ENCODE data around the gene LAPTM5. TPM values are rescaled to one million over a fixed set of nuclear protein-coding genes. Genes with fewer than 3 reads are reported as not detected.
"Not testable (repeated sequence)": the region's sequence is repeated elsewhere in the genome, so short reads cannot be mapped to it uniquely, and the experiment has no call there.

Gene LAPTM5
- total RNA-seq, 1 experiment from 2014 or later: 1.9 TPM

DNA sequence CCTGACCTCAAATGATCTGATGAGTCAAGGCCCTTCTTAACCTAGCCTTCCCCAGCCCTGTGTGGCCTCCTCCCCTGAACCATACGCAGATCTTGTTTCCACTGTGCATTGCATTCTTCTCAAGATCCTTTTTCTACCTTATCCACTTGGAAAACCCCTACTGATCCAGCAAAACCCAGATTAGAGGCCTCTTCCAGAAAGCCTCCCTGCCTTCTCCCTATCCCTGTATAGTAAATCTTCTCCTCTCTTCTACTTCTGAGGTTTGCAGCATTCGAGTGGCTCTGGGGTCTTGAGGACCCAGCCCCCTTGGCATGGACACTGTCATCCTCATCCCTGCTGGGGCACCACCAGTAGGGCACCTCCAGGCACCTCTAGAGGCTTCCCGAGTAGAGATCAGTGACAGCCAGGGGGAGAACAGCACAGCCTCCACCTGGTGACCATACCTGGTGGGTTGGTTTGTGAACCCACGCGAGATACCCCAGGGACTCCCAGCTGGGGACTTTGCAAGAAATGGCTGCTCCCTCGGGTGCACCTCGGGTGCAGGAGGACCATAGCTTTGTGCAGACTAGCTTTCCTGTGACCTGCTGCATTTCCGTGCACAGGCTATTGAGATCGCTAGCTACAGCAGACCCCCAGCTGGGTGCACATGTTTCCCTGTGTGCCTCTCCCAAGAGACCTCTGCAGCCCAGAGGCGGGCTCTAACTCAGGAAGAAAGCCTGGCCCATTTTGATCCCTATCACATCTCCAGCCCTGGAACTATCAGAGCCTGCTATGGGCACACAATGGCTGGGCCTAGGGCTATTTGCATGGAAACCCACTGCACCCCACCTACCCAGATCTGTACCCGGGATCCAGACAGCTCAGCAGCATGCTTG is 68.4 kb downstream of the LAPTM5 start:
- ChIA-PET CTCF (no interaction called here), POLR2A (no interaction called here)
- Histone ChIP-seq H3K36me3 (ENCODE audit: control insufficient read depth, insufficient read depth, low read length) (no peaks in the 10 kb centered on the region), H3K4me1 (ENCODE audit: control insufficient read depth, insufficient read depth, low read length) (no peaks in the 10 kb centered on the region; the same call in 1 of the 2 replicates), H3K27me3 (ENCODE audit: control insufficient read depth, insufficient read depth, low read length) (peaks cover 6% of the 10 kb centered on the region; the same call in 1 of the 2 replicates), H3K4me3 (ENCODE audit: low read depth in 2 of 2, low read length in 2 of 2) (no peak overlapping the region), H3K27ac (ENCODE audit: low read length) (no peak overlapping the region), H3K9me3 (ENCODE audit: control insufficient read depth, insufficient read depth, low read depth, low read length) (no peaks in the 10 kb centered on the region)
- intact Hi-C loops (cut with micrococcal nuclease; ENCODE audit: unreplicated experiment): no loop called here
- in situ Hi-C loops (cut with HindIII; ENCODE audit: low pct_unique_long_range_greater_than_20kb, low sequenced_read_pairs): no loop called here
- TF ChIP-seq SIN3A (IDR thresholded peaks at IDR 0.05; ENCODE audit: borderline replicate concordance, insufficient read depth, low read depth, low read length): no peak
- no peak for ATAC-seq
- BruUV-seq (replicated peaks): no TSS peak
- DNase-seq (ENCODE audit: low read depth, low spot score): no peak

GRCh38 chr1:30688516-30688915 is 69.1 kb downstream of the LAPTM5 start:
- H3K36me3 ChIP-seq (ENCODE audit: control insufficient read depth, insufficient read depth, low read length); CTCF ChIA-PET; H3K27ac ChIP-seq (ENCODE audit: low read length); ATAC-seq; BruUV-seq (replicated peaks); in situ Hi-C loops (cut with HindIII; ENCODE audit: low pct_unique_long_range_greater_than_20kb, low sequenced_read_pairs); H3K9me3 ChIP-seq (ENCODE audit: control insufficient read depth, insufficient read depth, low read depth, low read length); intact Hi-C loops (cut with micrococcal nuclease; ENCODE audit: unreplicated experiment); H3K4me1 ChIP-seq (ENCODE audit: control insufficient read depth, insufficient read depth, low read length); DNase-seq (ENCODE audit: low read depth, low spot score); H3K4me3 ChIP-seq (ENCODE audit: low read depth in 2 of 2, low read length in 2 of 2): not testable (repeated sequence)
- POLR2A ChIA-PET: interaction anchor here (0.6 kb wide), 1 partner anchor 336 kb away, joined by 3 read pairs; no protein-coding TSS in a partner anchor
- H3K27me3 ChIP-seq (ENCODE audit: control insufficient read depth, insufficient read depth, low read length): peaks cover 13% of the 10 kb centered on the region; the same call in 1 of the 2 replicates

DNA sequence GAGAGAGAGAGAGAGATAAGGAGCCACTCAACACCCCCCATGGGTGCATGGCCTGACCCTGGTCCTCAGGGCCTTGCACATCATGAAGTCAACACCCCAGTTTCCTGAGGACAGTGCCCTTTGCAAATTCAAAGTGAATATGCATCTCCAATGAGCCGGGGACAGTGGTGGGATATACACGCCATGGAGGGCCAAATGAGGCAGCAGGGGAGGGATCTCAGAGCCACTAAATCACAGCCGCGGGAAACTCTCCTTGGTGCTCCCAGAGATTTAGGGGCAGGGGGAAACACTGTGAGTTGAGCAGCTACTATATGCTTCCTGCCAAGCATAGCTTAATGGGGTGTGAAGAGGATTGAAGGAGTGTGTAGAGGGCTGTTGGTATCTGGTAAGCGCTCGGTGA is 69.7 kb downstream of the LAPTM5 start:
- Histone ChIP-seq H3K27me3 (ENCODE audit: control insufficient read depth, insufficient read depth, low read length) (peaks cover 13% of the 10 kb centered on the region; the same call in 1 of the 2 replicates), H3K4me1 (ENCODE audit: control insufficient read depth, insufficient read depth, low read length) (no peaks in the 10 kb centered on the region; the same call in 1 of the 2 replicates), H3K4me3 (ENCODE audit: low read depth in 2 of 2, low read length in 2 of 2) (no peak overlapping the region), H3K9me3 (ENCODE audit: control insufficient read depth, insufficient read depth, low read depth, low read length) (no peaks in the 10 kb centered on the region), H3K27ac (ENCODE audit: low read length) (no peak overlapping the region), H3K36me3 (ENCODE audit: control insufficient read depth, insufficient read depth, low read length) (no peaks in the 10 kb centered on the region)
- POLR2A ChIA-PET: interaction anchor here (0.6 kb wide), 1 partner anchor 336 kb away, joined by 3 read pairs; no protein-coding TSS in a partner anchor
- no peak for DNase-seq (ENCODE audit: low read depth, low spot score)
- CTCF ChIA-PET: no interaction called here
- intact Hi-C loops (cut with micrococcal nuclease; ENCODE audit: unreplicated experiment) (no loop called here), in situ Hi-C loops (cut with HindIII; ENCODE audit: low pct_unique_long_range_greater_than_20kb, low sequenced_read_pairs) (no loop called here)
- no peak for ATAC-seq
- no TSS peak for BruUV-seq (replicated peaks)
- TF ChIP-seq, protein P1, sequence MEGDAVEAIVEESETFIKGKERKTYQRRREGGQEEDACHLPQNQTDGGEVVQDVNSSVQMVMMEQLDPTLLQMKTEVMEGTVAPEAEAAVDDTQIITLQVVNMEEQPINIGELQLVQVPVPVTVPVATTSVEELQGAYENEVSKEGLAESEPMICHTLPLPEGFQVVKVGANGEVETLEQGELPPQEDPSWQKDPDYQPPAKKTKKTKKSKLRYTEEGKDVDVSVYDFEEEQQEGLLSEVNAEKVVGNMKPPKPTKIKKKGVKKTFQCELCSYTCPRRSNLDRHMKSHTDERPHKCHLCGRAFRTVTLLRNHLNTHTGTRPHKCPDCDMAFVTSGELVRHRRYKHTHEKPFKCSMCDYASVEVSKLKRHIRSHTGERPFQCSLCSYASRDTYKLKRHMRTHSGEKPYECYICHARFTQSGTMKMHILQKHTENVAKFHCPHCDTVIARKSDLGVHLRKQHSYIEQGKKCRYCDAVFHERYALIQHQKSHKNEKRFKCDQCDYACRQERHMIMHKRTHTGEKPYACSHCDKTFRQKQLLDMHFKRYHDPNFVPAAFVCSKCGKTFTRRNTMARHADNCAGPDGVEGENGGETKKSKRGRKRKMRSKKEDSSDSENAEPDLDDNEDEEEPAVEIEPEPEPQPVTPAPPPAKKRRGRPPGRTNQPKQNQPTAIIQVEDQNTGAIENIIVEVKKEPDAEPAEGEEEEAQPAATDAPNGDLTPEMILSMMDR (IDR thresholded peaks at IDR 0.05): no peak
- TF ChIP-seq POLR2AphosphoS5 (IDR thresholded peaks at IDR 0.05; ENCODE audit: low read depth, low read length): no peak

DNA sequence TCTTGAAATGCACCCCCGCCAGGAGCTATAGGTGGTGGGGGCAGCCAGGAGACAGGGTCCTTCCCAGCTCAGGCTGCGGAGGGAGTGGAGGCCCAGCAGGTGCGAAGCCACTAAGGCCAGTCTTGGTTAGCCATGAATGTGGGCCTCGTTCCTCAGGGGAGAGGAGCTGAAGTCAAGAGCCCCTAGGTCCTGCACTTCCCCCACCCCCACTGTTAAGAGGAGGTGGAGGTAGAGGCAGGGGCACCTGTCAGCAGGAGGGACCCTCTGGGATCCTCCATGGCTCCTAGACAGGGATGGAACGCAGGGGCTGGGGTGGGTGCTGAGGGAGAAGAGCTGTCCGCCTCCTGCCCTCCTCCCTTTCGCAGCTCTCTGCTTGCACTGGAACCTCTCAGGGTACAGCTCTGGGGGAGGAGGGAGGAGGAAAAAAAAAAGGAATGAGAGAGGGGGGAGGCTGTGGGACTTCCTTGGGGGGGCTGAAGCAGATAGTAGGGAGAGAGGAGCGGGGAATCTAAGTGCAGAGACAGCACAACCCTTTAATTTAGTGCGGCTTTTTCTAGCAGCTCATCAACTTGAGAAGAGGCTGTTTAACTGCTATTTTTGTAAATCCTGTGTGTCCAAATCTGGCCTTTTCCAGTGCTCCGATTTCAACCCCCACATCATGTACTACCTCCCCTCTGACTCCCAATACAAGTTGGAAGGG is 71.2 kb downstream of the LAPTM5 start:
- no peaks in the 10 kb centered on the region; the same call in 1 of the 2 replicates for H3K4me1 ChIP-seq (ENCODE audit: control insufficient read depth, insufficient read depth, low read length)
- no peaks in the 10 kb centered on the region for H3K9me3 ChIP-seq (ENCODE audit: control insufficient read depth, insufficient read depth, low read depth, low read length)
- CTCF ChIA-PET: no interaction called here
- POLR2A ChIA-PET: no interaction called here
- no peak for DNase-seq (ENCODE audit: low read depth, low spot score)
- ATAC-seq: no peak
- TF ChIP-seq TCF7L2 (IDR thresholded peaks at IDR 0.05; ENCODE audit: low read depth, low read length) (no peak), SIN3A (IDR thresholded peaks at IDR 0.05; ENCODE audit: borderline replicate concordance, insufficient read depth, low read depth, low read length) (no peak), POLR2AphosphoS5 (IDR thresholded peaks at IDR 0.05; ENCODE audit: low read depth, low read length) (no peak)
- TF ChIP-seq, protein P2, sequence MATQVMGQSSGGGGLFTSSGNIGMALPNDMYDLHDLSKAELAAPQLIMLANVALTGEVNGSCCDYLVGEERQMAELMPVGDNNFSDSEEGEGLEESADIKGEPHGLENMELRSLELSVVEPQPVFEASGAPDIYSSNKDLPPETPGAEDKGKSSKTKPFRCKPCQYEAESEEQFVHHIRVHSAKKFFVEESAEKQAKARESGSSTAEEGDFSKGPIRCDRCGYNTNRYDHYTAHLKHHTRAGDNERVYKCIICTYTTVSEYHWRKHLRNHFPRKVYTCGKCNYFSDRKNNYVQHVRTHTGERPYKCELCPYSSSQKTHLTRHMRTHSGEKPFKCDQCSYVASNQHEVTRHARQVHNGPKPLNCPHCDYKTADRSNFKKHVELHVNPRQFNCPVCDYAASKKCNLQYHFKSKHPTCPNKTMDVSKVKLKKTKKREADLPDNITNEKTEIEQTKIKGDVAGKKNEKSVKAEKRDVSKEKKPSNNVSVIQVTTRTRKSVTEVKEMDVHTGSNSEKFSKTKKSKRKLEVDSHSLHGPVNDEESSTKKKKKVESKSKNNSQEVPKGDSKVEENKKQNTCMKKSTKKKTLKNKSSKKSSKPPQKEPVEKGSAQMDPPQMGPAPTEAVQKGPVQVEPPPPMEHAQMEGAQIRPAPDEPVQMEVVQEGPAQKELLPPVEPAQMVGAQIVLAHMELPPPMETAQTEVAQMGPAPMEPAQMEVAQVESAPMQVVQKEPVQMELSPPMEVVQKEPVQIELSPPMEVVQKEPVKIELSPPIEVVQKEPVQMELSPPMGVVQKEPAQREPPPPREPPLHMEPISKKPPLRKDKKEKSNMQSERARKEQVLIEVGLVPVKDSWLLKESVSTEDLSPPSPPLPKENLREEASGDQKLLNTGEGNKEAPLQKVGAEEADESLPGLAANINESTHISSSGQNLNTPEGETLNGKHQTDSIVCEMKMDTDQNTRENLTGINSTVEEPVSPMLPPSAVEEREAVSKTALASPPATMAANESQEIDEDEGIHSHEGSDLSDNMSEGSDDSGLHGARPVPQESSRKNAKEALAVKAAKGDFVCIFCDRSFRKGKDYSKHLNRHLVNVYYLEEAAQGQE (IDR thresholded peaks at IDR 0.05; ENCODE audit: insufficient read depth in 1 of 2, low read depth in 2 of 2, low read length in 1 of 2): no peak
- TF ChIP-seq, protein P1 (IDR thresholded peaks at IDR 0.05): no peak
- H3K27me3 ChIP-seq (ENCODE audit: control insufficient read depth, insufficient read depth, low read length): peaks cover 13% of the 10 kb centered on the region; the same call in 1 of the 2 replicates
- no peak overlapping the region for H3K4me3 ChIP-seq (ENCODE audit: low read depth in 2 of 2, low read length in 2 of 2)
- BruUV-seq (replicated peaks): no TSS peak
- no peak overlapping the region for H3K27ac ChIP-seq (ENCODE audit: low read length)
- H3K36me3 ChIP-seq (ENCODE audit: control insufficient read depth, insufficient read depth, low read length): no peaks in the 10 kb centered on the region
- in situ Hi-C loops (cut with HindIII; ENCODE audit: low pct_unique_long_range_greater_than_20kb, low sequenced_read_pairs): no loop called here
- intact Hi-C loops (cut with micrococcal nuclease; ENCODE audit: unreplicated experiment): no loop called here
